NCI-H510A treated with DMSO at 0.1 percent for 48 hours (cell line): ENCODE data around the gene MAGIX.
"Not testable (repeated sequence)": the region's sequence is repeated elsewhere in the genome, so short reads cannot be mapped to it uniquely, and the experiment has no call there.

Experiments
- DNase-seq: peaks from one replicate; lab custom pipeline; 2025; lab: John Stamatoyannopoulos, UW

Gene MAGIX

DNA sequence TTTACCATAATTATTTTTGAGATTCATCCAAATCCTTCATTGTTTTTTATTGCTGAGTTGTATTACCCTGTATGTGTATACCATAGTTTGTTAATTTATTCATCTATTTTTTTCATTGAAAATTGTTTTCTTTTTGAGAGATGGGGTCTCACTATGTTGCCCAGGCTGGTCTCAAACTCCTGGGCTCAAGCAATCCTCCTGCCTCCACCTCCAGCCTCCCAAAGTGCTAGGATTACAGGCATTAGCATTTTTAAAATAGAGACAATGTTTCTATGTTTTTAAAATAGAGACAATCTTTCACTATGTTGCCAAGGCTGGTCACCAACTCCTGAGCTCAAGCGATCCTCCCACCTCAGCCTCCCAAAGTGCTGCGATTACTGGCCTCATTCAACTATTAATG is 1.6 kb upstream of the MAGIX start:
- DNase-seq, result no peak

DNA sequence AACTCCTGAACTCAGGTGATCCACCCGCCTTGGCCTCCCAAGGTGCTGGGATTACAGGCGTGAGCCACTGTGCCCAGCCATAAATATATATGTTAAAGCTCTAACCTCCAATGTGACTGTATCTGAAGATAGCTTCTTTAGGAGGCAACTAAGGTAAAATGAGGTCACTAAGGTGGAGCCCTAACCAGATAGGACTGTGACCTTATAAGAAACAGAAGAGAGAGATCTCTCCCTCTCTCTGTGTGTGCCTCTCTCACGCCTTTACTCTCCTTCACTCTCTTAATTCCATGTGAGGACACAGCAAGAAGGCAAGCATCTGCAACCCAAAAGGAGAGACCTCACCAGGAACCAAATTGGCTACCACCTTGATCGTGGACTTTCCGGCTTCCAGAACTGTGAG is 926 bp upstream of the MAGIX start:
- no peak for DNase-seq

DNA sequence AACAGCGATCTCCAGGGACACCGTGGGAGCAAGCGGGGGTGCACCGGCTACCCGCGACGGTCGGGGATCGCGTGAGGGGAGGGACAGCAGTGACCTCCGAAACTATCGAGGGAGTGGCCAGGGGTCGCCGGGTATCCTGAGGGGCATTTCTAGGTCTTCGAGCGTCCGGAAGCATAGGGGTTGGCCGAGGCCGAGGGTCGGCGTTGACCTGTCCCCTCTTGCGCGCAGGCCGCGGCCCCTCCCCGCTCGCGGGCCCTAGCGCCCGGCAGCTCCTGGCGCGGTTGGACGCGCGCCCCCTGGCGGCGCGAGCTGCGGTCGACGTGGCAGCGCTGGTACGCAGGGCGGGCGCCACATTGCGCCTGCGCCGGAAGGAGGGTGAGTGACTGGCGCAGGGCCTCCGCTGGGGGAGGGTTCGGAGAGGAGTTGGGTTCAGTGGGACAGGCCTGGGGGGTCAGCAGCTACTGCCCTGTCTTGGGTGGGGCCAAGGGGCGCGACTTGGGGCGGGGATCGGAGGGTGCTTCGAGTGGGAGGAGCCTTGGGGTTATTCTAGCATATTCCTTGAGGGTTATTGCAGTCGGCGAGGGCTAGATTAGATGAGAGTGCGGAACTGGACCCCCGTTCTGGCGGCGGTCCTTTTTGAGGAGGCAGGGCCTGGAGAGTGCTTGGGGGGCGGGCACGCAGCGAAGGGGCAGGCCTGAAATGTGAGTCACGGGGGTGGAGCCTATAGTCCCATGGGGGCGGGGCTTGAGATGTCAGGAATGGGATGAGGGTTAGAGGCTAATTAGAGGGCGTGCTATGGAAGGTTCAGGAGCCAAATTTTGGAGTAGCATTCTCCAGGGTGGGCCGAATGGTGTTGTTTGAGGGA is 1.2 kb downstream of the MAGIX start:
- DNase-seq, result peak; percentile 45

DNA sequence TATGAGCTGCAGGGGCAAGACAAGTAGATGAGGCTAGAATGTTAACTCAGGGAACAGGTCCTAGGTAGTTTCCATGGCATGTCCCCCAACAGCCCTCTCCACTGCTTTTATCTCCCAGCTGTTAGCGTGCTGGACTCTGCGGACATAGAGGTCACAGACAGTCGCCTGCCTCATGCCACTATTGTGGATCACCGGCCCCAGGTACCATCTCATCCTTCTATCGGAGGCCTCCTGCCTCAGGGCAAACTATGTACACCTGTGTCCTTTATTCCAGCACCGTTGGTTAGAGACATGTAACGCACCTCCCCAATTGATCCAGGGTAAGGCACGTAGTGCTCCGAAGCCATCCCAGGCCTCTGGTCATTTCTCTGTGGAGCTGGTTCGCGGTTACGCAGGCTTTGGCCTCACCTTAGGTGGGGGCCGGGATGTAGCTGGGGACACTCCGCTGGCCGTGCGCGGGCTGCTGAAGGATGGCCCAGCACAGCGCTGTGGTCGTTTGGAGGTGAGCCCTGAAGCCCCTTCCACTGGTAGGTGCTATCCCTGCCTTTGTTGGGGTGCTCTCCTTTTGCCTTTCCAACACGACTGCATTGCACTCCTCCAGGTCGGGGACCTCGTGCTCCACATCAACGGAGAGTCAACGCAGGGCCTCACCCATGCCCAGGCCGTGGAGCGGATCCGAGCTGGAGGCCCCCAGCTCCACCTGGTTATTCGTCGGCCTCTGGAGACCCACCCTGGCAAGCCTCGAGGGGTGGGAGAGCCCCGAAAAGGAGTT is 2.2 kb downstream of the MAGIX start:
- no peak for DNase-seq

DNA sequence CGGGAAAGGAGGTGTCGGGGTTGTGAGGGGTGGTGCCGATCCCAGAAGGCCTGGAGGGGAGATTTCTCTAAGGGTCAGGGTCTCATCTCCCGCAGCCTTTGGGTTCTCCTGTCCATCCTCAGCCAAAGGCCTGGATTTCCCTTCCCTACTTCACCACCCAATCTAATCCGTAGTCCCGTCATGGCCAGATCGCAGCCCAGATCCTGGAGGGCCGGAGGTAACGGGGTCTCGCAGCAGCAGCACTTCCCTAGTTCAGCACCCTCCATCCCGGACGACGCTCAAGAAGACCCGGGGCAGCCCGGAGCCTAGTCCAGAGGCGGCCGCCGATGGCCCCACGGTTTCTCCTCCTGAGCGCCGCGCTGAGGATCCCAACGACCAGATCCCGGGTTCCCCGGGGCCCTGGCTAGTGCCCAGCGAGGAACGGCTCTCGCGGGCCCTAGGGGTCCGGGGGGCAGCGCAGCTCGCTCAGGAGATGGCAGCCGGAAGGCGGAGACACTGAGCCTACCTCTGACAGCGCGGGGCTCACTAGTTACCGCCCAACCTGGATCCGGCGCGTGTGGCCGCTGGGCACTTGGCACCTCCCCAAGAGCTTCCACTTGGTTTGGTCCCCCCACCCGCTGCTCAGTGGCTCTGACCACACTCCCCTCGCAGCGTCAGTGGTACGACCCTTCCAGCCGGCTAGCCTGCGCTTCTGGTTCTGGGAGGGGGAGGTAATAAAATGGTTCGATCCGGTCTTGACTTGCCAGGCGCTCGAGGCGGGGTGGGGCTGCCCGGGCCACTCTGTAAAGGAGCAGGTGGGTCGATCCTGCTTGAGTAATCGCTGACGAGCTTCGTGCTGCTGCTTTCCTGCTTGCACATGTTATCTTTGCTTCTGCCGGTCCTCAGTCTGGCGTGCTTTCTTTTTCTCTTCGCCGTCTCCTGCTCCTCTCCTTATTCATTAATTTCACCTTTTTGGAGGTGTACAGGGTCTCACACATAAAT is 3.6 kb downstream of the MAGIX start:
- DNase-seq, result peak; percentile 89

DNA sequence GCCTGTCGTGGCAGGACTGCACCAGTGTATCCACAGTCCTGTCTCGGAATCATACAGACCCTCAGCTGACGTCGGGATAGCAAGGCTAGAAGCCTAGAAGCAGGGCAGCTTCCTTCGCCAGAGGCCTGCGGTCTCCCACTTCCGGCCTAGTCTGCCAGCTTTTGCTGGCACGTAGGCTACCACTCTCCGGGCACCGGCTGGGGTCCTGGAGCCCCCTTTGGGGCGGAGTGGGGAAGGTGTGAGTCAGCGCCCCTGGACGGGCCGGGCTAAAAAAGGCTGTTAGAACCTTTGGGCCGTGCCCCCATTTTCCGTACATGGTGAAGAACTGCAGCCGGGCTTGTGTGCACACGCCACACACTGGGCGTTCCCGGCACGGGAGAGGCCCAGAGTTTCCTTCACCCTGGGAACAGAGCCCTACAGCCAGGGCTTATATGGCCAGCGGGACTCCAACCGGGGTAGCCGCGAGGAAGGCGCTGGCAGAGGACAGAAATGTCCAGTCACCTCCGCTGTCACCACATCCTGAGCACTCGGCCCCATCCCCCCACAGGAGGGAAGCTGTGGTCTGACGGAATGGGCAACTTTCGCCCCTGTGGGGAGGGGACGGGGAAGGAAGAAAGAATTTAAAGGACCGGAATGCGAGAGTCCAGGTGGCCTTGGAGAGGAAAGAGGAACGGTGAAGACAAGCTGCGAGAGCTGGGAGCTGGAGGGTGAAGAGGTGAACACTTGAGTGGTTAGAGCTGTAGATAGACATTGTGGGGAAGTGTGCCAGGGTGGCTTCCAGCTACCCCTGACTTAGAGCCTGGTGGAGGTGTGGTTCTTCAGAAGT is 4.6 kb downstream of the MAGIX start:
- DNase-seq, result peak; percentile 49

DNA sequence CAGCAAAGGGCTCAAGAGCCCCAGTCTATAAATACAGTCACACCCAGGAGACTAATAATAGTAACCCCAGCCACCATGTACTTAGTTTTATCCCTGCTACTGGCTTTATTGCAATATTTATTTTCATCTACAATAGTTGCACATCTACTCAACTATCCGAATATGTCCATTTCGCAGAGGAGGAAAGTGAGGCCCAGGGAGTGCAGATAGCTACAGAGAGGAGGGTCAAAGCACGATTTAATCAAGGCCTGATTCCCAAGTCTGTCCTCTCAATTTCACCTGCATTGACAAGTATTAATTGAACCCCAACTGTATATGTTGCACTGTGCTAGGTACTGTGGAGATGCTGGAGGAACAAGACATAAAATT is 5.2 kb downstream of the MAGIX start:
- DNase-seq, result no peak

DNA sequence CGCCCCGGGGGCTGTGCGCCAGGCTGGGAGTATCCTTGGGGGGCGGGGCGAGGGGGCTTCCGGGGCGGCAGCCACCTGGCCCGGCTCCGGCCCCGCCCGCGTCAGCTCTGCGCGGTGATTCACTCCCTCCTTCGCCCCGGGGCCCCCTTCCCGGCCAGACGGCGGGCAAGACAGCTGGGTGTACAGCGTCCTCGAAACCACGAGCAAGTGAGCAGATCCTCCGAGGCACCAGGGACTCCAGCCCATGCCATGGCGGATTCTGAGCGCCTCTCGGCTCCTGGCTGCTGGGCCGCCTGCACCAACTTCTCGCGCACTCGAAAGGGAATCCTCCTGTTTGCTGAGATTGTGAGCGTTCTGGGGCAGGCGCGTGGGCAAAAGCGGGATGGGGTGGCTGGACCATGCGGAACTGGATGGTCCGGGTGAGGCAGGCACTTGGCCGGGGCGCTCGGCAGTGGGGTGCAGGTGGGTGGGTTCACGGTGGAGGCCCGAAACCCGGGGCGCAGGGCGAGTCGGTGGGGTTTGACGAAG is 9.3 kb downstream of the MAGIX start, which contains the start of gene PLP2:
TSS of gene PLP2 (plus strand) at position 147 of the 528 bp plus-strand sequence. CDS start at position 250, 103 bp downstream.
- peak; percentile 51 for DNase-seq

DNA sequence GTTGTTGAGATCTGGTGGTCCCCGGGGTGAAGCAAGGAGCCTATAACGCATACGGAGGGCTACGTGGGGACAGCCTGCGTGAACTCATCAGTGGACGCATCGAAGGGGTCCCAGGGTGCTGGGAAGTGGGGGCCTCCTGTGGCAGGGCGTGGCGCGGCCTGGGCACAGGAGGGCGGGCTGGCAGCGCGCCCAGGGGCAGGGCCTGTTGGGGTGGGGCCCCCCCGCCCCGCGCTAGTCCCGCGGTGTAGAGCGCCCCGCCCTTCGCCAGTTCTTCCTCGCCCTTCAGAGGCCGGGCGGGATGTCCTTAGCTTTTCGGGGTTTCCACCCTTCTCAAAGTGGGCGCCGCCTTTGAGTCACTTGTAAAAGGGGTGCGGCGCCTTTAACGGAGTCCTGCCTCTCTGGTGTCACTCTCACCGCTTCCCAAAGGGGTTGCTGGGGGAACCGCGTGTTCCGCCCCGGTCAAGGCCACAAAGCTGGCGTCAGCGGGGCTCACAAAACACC is 9.8 kb downstream of the MAGIX start:
- DNase-seq, result peak; percentile 35

DNA sequence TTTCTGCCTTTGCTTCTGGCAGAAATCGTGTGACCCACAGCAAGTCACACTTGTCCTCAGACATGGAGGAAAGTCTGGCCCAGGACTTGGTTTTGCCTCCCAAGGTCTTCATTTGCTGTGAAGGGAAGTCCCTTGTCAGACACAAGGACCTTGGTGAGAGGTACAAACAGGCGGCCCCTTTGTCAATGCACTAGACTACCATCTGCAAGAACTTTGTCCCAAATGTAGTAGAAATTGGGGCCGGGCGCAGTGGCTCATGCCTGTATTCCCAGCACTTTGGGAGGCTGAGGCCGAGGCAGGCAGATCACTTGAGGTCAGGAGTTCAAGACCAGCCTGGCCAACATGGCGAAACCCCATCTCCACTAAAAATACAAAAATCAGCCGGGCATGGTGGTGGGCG is 11.0 kb downstream of the MAGIX start:
- DNase-seq, result not testable (repeated sequence)

DNA sequence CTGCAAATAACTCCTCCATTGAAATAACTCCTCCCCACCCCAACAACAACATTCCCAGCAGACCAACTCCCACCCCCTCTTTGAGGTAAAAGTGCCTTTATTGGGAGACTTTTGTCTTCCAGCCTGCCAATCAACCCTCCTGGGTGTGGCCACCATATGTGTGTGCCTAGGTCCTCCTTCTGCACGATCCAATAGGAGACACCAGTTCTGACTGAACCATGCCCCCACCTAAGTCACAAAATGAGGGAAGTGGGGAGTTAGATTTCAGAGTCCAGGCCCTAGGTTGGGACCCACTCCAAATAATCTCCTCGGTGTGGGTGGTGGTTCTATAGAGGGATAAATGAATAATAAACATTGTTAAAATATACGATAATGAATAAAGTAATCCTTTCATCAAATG is 12.2 kb downstream of the MAGIX start:
- no peak for DNase-seq

DNA sequence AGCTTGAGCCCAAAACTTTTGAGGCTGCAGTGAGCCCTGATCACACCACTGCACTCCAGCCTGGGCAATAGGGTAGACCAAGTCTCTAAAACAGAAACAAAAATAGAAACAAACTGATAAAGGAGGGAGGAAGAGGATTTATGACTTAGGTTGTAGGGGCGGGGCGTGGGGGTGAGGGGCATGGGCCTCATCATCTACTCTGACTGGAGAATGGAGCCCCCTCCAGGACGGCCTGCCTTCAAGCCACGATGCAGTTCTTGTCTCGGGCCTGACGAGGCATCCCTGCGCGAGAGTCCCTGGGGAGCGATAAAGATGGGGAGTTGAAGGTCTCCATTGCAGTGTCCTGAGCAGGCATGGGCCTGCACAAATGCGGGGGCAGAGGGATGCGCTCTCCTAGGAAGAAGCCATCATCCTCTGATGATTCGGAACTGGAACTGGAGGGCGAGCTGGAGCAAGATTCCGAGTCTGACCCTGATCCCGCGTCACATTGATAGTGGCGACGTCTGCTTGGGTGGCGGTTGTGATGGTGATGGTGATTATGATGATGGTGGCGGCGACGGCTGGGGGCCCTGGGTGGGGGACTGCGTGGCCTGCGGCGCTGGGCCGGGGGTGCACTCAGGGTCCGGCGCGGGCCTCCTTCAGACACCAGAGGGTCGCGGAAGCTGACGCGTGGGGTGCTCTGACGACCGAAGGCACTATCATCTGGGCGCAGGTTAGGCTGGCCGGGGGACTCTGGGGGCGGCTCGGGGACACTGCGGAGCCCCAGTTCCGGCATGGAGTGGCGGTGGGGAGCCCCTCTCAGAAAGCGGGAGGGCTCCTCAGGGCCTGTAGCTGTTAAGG is 13.1 kb downstream of the MAGIX start:
- no peak for DNase-seq

DNA sequence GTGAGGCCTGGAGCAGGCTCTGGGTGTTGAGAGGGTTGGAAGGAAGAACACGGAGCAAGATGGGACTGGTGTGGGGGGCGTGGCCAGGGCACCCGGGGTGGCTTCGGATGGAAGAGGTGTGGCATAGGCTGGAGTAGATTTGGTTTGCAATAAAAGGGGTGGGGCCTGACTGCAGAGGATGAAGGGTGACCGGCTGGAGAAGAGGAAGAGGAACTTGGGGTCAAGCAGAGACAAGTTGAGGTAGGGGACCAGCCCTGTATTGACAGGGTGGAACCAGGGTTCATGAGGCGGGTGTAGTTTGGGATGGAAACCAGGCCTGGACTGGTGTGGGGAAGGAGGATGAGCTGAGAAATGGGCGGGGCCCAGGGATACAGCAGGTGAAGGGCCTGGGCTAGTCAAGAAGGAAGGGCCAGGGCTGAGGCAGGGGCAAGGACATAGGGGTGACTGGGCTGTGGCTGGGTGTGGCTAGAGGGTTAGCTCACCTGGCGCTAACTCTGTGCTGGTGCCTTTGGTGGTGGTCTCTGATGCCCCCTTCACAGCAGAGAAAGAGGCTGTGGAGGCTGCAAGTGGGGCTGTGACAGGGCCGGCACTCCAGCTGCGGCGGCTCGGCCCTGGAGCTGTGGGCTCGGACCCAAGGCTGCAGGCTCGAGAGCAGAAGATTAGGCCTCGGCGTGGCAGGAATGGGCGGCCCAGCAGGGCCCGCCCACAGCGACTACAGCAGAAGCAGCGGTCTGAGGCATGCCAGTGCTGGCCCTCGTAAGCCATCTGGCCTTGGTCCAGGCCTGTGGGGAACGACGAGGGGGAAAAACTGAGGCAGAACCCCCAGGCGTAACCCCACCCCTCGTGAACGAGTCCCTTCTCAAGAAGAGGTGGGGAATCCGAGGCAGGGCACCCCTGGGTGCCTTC is 14.1 kb downstream of the MAGIX start:
- DNase-seq, result peak; percentile 26

DNA sequence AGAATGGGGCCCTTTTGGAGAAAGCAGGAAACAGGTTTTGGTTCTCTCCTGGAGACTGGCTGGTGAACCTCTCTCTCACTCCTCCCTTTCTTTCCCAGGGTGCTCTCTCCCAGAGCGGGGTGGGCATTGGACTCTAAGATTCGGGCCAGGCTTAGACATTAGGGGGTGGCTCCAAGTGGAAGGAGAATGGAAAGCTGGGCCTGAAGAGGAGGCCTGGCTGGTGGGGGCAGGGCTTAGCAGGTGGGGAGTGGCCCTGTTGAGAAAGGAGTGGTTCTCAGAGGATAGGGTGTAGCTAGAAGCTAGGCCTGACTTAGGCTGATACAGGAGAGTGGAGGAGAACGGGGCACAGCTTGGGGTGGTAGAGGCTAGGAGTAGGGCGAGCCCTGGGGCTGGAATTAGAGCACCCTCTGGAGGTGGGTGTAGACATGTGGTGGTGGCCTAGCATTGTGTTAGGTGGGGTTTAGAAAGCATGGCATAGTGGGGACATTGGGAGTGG is 14.8 kb downstream of the MAGIX start:
- DNase-seq, result no peak

DNA sequence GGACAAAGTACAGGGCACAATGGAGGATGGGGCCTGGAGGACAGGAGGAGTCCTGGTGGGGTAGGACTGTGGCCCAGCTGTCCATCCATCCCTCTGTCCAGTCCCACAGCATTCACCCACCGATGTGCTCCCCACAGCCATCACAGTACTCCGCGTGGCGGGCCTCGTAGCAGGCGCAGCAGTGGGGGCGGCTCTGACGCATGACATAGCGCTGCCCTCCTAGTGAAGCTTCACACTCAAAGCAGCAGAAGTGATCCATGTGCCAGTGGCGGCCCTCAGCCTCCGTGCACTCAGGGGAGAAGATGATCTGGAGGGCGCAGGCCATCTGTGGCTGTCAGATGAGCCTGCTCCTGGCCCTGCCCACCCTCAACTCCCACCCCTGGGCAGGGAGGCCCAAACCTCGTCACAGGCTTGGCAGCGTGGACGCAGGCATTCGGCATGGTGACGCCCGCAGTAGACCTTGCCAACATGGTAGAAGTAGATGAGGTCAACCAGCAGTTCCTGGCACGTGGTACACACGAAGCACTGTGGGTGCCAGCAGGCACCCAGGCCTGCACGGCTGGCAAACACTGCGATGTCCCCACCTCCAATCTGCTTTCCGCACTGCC is 15.4 kb downstream of the MAGIX start:
- DNase-seq, result no peak

DNA sequence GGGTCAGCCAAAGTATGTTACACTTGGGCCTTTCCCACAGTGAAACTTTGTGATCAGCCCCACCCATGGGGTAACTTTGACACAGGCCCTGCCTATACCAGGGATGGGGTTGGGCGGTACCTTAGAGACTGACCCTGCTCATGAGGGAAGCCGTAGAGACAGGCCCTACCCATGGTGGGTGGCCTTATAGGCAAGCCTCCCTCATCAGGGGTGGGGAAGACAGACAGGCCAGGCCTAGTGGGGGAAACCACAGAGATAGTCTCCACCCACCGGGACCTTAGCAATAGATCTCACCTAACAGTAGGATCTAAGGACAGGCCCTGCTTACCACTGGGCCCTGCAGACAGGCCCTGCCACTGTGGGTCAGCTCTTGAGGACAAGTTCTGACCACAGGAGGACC is 16.0 kb downstream of the MAGIX start:
- no peak for DNase-seq

DNA sequence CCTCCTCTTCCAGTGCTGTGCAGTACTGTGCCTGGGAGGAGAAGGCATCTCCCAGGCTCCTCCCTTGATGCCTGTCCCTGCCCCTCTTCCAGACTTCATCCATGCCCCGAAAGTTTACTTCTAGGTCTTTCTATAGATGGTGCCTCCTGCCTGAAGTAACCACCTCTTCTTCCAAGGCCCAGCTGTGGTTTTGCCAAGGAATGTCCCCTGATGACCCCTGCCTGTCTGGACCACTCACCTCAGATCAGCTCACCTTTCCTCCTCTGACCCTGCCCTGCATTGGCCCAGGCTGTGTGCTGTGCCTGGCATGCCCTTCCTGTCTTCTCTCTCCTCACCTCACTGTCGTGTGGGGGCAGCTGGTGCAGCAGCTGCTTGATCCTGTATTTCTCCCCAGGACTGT is 16.8 kb downstream of the MAGIX start:
- no peak for DNase-seq

DNA sequence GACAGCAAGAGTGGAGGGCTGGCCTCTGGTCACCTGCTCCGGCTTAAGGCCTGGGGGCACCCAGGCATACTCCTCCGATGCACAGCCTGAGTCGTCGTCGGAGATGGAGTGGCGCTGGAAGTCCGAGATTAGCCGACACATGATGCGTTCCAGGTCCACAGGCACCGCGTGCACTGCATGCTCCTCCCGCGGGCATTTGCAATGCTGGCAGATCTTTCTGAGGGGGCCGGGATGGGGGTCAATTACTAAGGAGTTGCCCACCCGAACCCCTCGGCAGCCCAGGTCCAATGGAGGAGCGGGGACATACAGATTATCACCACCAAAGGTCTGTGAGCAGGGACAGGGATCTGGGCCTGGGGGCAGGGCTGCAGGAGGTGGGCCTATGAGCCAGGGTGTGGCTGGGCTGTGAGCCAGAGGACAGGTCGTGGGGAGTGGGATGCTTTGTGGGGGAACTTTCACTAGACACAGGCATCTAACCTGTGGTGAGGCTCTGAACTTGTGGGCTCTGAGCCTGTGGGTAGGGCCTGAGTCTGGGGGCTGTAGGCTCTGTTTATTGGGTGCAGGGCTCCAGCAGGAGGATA is 21.2 kb downstream of the MAGIX start:
- no peak for DNase-seq
